PC-9 (cell line): ENCODE results near the gene EGFR. TPM values are rescaled to one million over a fixed set of nuclear protein-coding genes. Genes with fewer than 3 reads are reported as not detected.

Source experiments
- BruUV-seq: library from RNA; stranded (reverse); fragments of 400-500 nt; replicated peaks from 2 replicates; lab custom pipeline; 2021; lab: Mats Ljungman, UMichigan
- CTCF ChIA-PET: fragments of 300-600 bp; sonication (Branson Sonifier 250); formaldehyde crosslinking; loops from one replicate; lab custom pipeline; 2022; ENCODE audit warnings: antibody characterized with exemption; lab: Charles Lee
- POLR2A ChIA-PET: fragments of 300-600 bp; sonication (Branson Sonifier 250); formaldehyde crosslinking; loops from one replicate; lab custom pipeline; 2022; ENCODE audit warnings: antibody characterized with exemption; ENCODE audit not compliant: unreplicated experiment; lab: Charles Lee
- DNase-seq, 2 experiments: peaks; one replicate each; pipeline versions ENCODE4 v3.0.0 to v3.0.0-alpha.2; 2015 to 2022; ENCODE audit warnings: mixed read lengths in 1 of 2
- H2AFZ ChIP-seq: fragments of 200-600 bp; sonication (generic); 2 replicates; pipeline ENCODE4 v1.8.1; 2017; ENCODE audit warnings: antibody characterized with exemption
- H3F3A ChIP-seq: fragments of 200-600 bp; sonication (generic); 2 replicates; pipeline ENCODE4 v1.8.1; 2017; ENCODE audit warnings: antibody characterized with exemption, mild to moderate bottlenecking, low read depth; ENCODE audit not compliant: insufficient read depth
- H3K27ac ChIP-seq: fragments of 200-600 bp; sonication (generic); 2 replicates; pipeline ENCODE4 v1.6.1; 2016; ENCODE audit warnings: mixed run types
- H3K27me3 ChIP-seq: fragments of 200-600 bp; sonication (generic); 2 replicates; pipeline ENCODE4 v1.6.1; 2016; ENCODE audit warnings: low read depth, mixed run types; ENCODE audit not compliant: insufficient read depth
- H3K36me3 ChIP-seq: fragments of 200-600 bp; sonication (generic); 2 replicates; pipeline ENCODE4 v1.6.1; 2016; ENCODE audit warnings: low read depth, mixed run types
- H3K4me1 ChIP-seq: fragments of 200-600 bp; sonication (generic); replicated peaks from 2 replicates; pipeline ENCODE4 v1.6.1; 2016; ENCODE audit warnings: mixed run types; ENCODE audit not compliant: insufficient read depth
- H3K4me2 ChIP-seq: fragments of 200-600 bp; sonication (generic); 2 replicates; pipeline ENCODE4 v1.6.1; 2017; ENCODE audit warnings: mixed run types
- H3K4me3 ChIP-seq: fragments of 200-600 bp; sonication (generic); 2 replicates; pipeline ENCODE4 v1.6.1; 2016; ENCODE audit warnings: mixed run types
- H3K79me2 ChIP-seq: fragments of 200-600 bp; sonication (generic); 2 replicates; pipeline ENCODE4 v1.6.1; 2017; ENCODE audit warnings: low read depth, mixed run types
- H3K9me2 ChIP-seq: fragments of 200-600 bp; sonication (generic); 2 replicates; pipeline ENCODE4 v1.8.1; 2017; ENCODE audit warnings: mild to moderate bottlenecking; ENCODE audit not compliant: insufficient read depth
- H3K9me3 ChIP-seq: fragments of 200-600 bp; sonication (generic); 2 replicates; pipeline ENCODE4 v1.8.1; 2016; ENCODE audit warnings: low read depth; ENCODE audit not compliant: insufficient read depth
- H4K20me1 ChIP-seq: fragments of 200-600 bp; sonication (generic); 2 replicates; pipeline ENCODE4 v1.8.1; 2017; ENCODE audit not compliant: insufficient read depth
- EZH2 ChIP-seq: fragments of 200-600 bp; sonication (generic); IDR thresholded peaks from 2 replicates; pipeline ENCODE4 v1.8.0; 2017; ENCODE audit warnings: antibody characterized with exemption, low read depth
- intact Hi-C: fragments of 100-400 bp; cut with micrococcal nuclease; formaldehyde crosslinking; loops from one replicate; pipeline ENCODE4 v1.10.0; 2022; ENCODE audit not compliant: unreplicated experiment
- total RNA-seq: library from RNA; stranded (reverse); gene quantifications from 2 replicates; pipeline ENCODE4 v1.2.3, GENCODE V29; 2021
- TF ChIP-seq, protein P1 (sequence below): fragments of 200-600 bp; sonication (generic); conservative IDR thresholded peaks from 2 replicates; pipeline ENCODE4 v1.6.1; 2017; ENCODE audit warnings: mixed run types, antibody characterized with exemption, mild to moderate bottlenecking, moderate library complexity

Gene EGFR
- total RNA-seq, 1 experiment from 2014 or later, result 342 TPM

DNA sequence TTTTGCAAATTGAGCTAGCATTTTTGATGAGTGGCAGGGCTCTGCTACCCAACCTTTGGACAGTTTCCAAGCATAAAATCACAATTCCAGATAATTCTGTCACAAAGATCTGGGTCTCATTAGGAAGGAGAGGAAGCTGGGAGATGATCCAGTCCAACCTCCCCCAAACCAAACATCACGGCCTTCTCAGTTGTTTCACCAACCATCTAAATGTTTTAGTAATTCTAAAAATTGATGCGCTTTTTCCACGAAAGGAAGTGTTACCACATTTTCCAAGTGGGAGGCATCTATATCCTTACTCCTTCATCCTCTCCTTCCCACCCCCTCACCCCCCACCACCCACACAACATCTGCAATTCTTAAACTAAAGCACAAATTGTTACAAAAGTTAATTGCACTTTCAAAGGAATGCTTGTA is 108.3 kb downstream of the EGFR start:
- no peaks in the 10 kb centered on the region for H4K20me1 ChIP-seq
- DNase-seq, result no peak
- H3K36me3 ChIP-seq, result peaks cover 38% of the 10 kb centered on the region; the same call in 1 of the 2 replicates
- CTCF ChIA-PET, result no interaction called here
- POLR2A ChIA-PET, result interaction anchor here (0.5 to 0.6 kb wide), 3 partner anchors 230 to 979 kb away, joined by 3 to 5 read pairs (median 3); partner anchors contain the start of gene CHCHD2
- H3K4me2 ChIP-seq, result 0 out of 2 replicates have a peak overlapping the region, but pooled peaks have one; percentile 72
- intact Hi-C loops, result no loop called here
- H3K27ac ChIP-seq, result peak overlapping the region; percentile 92
- H3K79me2 ChIP-seq, result peaks cover 98% of the 10 kb centered on the region
- no peaks in the 10 kb centered on the region for H3K27me3 ChIP-seq
- no peaks in the 10 kb centered on the region for H3K9me2 ChIP-seq
- H3F3A ChIP-seq, result peaks cover 84% of the 10 kb centered on the region
- TF ChIP-seq EZH2, result no peak
- TF ChIP-seq, protein P1, sequence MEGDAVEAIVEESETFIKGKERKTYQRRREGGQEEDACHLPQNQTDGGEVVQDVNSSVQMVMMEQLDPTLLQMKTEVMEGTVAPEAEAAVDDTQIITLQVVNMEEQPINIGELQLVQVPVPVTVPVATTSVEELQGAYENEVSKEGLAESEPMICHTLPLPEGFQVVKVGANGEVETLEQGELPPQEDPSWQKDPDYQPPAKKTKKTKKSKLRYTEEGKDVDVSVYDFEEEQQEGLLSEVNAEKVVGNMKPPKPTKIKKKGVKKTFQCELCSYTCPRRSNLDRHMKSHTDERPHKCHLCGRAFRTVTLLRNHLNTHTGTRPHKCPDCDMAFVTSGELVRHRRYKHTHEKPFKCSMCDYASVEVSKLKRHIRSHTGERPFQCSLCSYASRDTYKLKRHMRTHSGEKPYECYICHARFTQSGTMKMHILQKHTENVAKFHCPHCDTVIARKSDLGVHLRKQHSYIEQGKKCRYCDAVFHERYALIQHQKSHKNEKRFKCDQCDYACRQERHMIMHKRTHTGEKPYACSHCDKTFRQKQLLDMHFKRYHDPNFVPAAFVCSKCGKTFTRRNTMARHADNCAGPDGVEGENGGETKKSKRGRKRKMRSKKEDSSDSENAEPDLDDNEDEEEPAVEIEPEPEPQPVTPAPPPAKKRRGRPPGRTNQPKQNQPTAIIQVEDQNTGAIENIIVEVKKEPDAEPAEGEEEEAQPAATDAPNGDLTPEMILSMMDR, result no peak
- H3K9me3 ChIP-seq, result no peaks in the 10 kb centered on the region
- H3K4me3 ChIP-seq, result no peak overlapping the region
- H2AFZ ChIP-seq, result no peak overlapping the region
- BruUV-seq, result no TSS peak
- peaks cover 94% of the 10 kb centered on the region for H3K4me1 ChIP-seq

DNA sequence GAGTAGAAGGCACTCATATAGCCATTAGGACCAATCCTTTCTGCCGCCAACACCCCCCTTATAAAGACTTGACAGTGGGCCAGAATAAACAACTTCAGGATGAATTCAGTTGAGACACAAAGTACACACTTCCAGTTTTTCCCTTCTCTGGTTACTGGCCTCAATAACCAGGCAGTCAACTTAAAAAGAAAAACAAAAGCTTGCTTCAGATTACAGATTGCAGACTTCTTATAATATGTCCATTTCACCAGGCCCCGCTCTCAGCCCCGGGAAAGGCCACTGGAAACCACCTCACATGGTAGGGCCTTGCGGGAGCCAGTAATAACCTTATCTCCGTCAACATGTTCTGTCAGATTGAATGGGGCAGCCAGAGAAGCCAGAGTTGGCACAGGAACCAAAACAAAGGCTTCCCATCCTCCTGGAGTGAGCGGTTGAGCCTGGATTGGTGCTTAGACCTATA is 108.8 kb downstream of the EGFR start:
- peak overlapping the region; percentile 92 for H3K27ac ChIP-seq
- no peaks in the 10 kb centered on the region for H3K9me2 ChIP-seq
- no peaks in the 10 kb centered on the region for H3K9me3 ChIP-seq
- no peaks in the 10 kb centered on the region for H4K20me1 ChIP-seq
- H3K4me2 ChIP-seq, result peak overlapping the region; percentile 72; the same call in 1 of the 2 replicates
- H3K36me3 ChIP-seq, result peaks cover 36% of the 10 kb centered on the region; the same call in 1 of the 2 replicates
- peaks cover 94% of the 10 kb centered on the region for H3K4me1 ChIP-seq
- TF ChIP-seq, protein P1, result no peak
- no peak for TF ChIP-seq EZH2
- no peak for DNase-seq
- H3K79me2 ChIP-seq, result peaks cover 96% of the 10 kb centered on the region
- no peaks in the 10 kb centered on the region for H3K27me3 ChIP-seq
- no peak overlapping the region for H2AFZ ChIP-seq
- no peak overlapping the region for H3K4me3 ChIP-seq
- ChIA-PET POLR2A (interaction anchor here (0.5 to 0.7 kb wide), 4 partner anchors 16 to 979 kb away, joined by 3 to 7 read pairs (median 4); partner anchors contain the start of gene CHCHD2), CTCF (interaction anchor here (2.2 kb wide), 1 partner anchor 17 kb away, joined by 9 read pairs; no protein-coding TSS in a partner anchor)
- intact Hi-C loops, result no loop called here
- H3F3A ChIP-seq, result peaks cover 84% of the 10 kb centered on the region
- BruUV-seq, result no TSS peak

DNA sequence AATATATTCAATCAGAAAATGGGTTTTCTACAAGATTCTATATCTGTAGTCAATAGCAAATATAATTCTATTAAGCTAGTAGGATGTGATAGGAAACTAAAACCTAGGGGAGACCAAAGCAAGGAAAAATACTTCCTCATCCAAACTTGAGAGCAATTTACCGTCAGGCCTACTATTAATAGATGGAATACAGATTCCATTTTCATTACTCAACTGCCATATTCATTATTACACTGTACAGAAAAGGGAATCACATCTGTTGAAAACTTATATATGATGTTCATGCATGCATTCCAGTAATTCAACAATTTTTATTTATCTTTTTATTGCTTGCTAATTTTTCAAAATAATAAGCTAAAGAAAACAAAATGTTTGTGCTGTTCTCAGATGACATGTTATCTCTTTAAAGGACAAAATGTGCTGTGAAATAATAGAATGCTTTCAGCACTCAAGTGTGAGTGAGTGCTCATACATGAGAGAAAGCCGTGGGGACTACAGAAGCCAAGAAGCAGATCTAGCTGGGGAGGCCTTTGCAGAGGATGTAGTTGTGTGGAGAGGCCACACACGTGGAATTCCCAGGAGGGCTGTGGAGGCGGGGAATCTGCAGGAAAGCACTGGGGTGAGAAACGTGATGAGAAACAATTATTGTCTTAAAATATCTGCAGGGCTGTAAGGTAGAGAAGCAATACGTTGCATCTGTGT is 110.0 kb downstream of the EGFR start:
- H4K20me1 ChIP-seq, result no peaks in the 10 kb centered on the region
- no TSS peak for BruUV-seq
- H3K4me3 ChIP-seq, result no peak overlapping the region
- DNase-seq, result peak in 1 of 2 experiments; percentile 57
- intact Hi-C loops, result no loop called here
- TF ChIP-seq, protein P1, result no peak
- TF ChIP-seq EZH2, result no peak
- H3F3A ChIP-seq, result peaks cover 85% of the 10 kb centered on the region
- peak overlapping the region; percentile 92 for H3K27ac ChIP-seq
- H3K27me3 ChIP-seq, result no peaks in the 10 kb centered on the region
- H3K4me2 ChIP-seq, result peak overlapping the region; percentile 72
- ChIA-PET POLR2A (interaction anchor here (0.5 to 0.9 kb wide), 4 partner anchors 9 to 75 kb away, joined by 3 to 6 read pairs (median 3); no protein-coding TSS in a partner anchor), CTCF (interaction anchor here (1.0 to 2.2 kb wide), 2 partner anchors 19 to 57 kb away, joined by 4 to 9 read pairs; no protein-coding TSS in a partner anchor)
- H3K9me2 ChIP-seq, result no peaks in the 10 kb centered on the region
- H3K79me2 ChIP-seq, result peaks cover 90% of the 10 kb centered on the region
- H2AFZ ChIP-seq, result no peak overlapping the region
- no peaks in the 10 kb centered on the region for H3K9me3 ChIP-seq
- H3K36me3 ChIP-seq, result peaks cover 25% of the 10 kb centered on the region; the same call in 1 of the 2 replicates
- peaks cover 91% of the 10 kb centered on the region for H3K4me1 ChIP-seq
